Stimulated activated naive CD4-positive, alpha-beta T cell treated with Interleukin-2 at 50 U/mL for 16 hours (primary cell): ENCODE data around the gene CARMIL1.

Experiments
- DNase-seq: peaks from one replicate; lab custom pipeline; 2025; lab: John Stamatoyannopoulos, UW

Gene CARMIL1

GRCh38 chr6:25659633-25660368 is 380.6 kb downstream of the CARMIL1 start:
- no peak for DNase-seq

GRCh38 chr6:25660512-25660911 is 381.3 kb downstream of the CARMIL1 start:
- DNase-seq, result no peak

- no peak for DNase-seq
Observed at GRCh38 chr6:25661129-25661779, 382.1 kb downstream of the CARMIL1 start.

- DNase-seq, result no peak
Observed at GRCh38 chr6:25665455-25665854, 386.3 kb downstream of the CARMIL1 start.

GRCh38 chr6:25669413-25669812 is 390.2 kb downstream of the CARMIL1 start:
- DNase-seq, result no peak
